PC-3 (cell line): ENCODE results near the gene ZNF236.

ENCODE experiments used
- CTCF ChIP-seq: fragments of 300-600 bp; sonication (generic); conservative IDR thresholded peaks from 2 replicates; pipeline ENCODE4 v1.5.1; 2017; ENCODE audit warnings: antibody characterized with exemption, low read depth, mild to moderate bottlenecking, low read length
- EZH2 ChIP-seq: fragments of 300-600 bp; sonication (generic); IDR thresholded peaks from one replicate; pipeline ENCODE4 v1.6.1; 2017; ENCODE audit warnings: antibody characterized with exemption, mild to moderate bottlenecking, low read length; ENCODE audit not compliant: unreplicated experiment
- EZH2phosphoT487 ChIP-seq: fragments of 300-600 bp; sonication (generic); IDR thresholded peaks from 2 replicates; pipeline ENCODE4 v1.6.1; 2018; ENCODE audit warnings: mild to moderate bottlenecking, antibody characterized with exemption, low read length, borderline replicate concordance

DNA sequence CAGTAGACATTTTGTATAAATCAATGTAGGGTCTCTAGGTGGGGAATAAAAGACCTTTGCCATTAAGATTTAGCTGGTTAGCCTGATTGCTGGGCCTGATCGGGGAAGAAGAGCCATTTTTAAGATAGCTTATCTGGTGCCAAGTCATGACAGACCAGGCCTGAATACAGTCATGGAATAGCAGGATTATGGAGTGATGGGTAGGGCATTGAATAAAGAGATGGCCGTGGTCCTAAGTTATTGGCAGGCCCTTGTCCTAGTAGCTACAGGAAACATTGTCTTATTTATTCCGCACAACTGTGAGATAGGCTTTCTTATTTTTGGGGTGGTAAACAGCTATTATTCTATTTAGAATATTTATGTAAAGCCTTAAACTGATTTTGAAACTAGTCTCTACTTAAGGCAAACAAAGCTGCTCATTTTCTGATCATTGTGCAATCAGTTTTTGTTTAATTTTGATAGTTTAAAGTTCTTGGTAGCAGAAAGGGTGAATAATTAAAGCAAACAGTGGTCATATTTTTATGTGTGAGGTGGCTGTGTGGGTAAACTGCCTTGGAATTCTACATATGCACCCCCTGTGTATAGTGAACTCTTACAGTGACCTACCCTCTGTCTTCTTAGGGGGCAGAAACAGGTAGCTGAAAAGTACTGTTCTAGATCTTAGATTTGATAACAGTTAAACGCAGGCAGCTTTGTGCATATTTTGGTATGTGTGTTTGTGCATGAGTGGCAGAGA lies 22.6 kb downstream of the ZNF236 start:
- TF ChIP-seq CTCF (no peak), EZH2 (no peak), EZH2phosphoT487 (no peak)
